HepG2 (cell line): ENCODE measurements around the gene RELB. TPM values are rescaled to one million over a fixed set of nuclear protein-coding genes. Genes with fewer than 3 reads are reported as not detected.

ENCODE experiments used
- ATAC-seq: fragments of 200-7000 bp; cut with Tn5 transposase; 3 replicates; pipeline ENCODE4 v1.9.1; 2020; ENCODE audit warnings: mild to moderate bottlenecking, moderate library complexity
- BruUV-seq: library from RNA; stranded (reverse); fragments of 400-500 nt; replicated peaks from 2 replicates; lab custom pipeline; 2021; lab: Mats Ljungman, UMichigan
- CTCF ChIA-PET: fragments of 300-600 bp; formaldehyde crosslinking; extraction: SDS; loops from one replicate; lab custom pipeline; 2021; ENCODE audit warnings: low total read pairs, inconsistent platforms, low intra/inter-chr PET ratio; lab: Yijun Ruan, JAX
- POLR2A ChIA-PET: fragments of 350-600 bp; sonication (Branson Sonifier 250); formaldehyde crosslinking; loops from one replicate; lab custom pipeline; 2020; ENCODE audit warnings: antibody characterized with exemption, inconsistent platforms; lab: Yijun Ruan, JAX
- DNase-seq: peaks from one replicate; pipeline ENCODE4 v3.0.0-alpha.2; 2015; ENCODE audit warnings: low spot score
- FAIRE-seq: peaks from 3 replicates; lab custom pipeline; 2011; peaks lifted over from hg19 to GRCh38; lab: Jason Lieb, UNC
- H2AFZ ChIP-seq: one replicate; pipeline ENCODE4 v1.6.1; 2011; ENCODE audit warnings: low read length, inconsistent platforms
- H3K27ac ChIP-seq: fragments of 300-600 bp; 3 replicates; pipeline ENCODE4 v1.8.0; 2011; ENCODE audit warnings: mixed run types, mild to moderate bottlenecking, mixed read lengths, low read length, inconsistent platforms; ENCODE audit not compliant: insufficient read depth; ENCODE audit errors: extremely low read length
- H3K27me3 ChIP-seq, 2 experiments: fragments of 200-600 bp in 1 of 2; 2 replicates in 1 of 2; 3 replicates in 1 of 2; pipeline versions ENCODE4 v1.6.0 to v1.8.0; 2011; ENCODE audit warnings: low read length in 2 of 2, mild to moderate bottlenecking in 2 of 2, moderate library complexity in 2 of 2, inconsistent platforms in 1 of 2; ENCODE audit not compliant: insufficient read depth in 2 of 2, control insufficient read depth in 1 of 2
- H3K36me3 ChIP-seq, 2 experiments: fragments of 200-600 bp in 1 of 2; replicated peaks in 1 of 2; 2 replicates in 1 of 2; 3 replicates in 1 of 2; pipeline versions ENCODE4 v1.5.1 to v1.8.0; 2011; ENCODE audit warnings: low read length in 2 of 2, inconsistent platforms in 1 of 2; ENCODE audit not compliant: insufficient read depth in 2 of 2, control insufficient read depth in 1 of 2
- H3K4me1 ChIP-seq: 2 replicates; pipeline ENCODE4 v1.5.1; 2012; ENCODE audit warnings: low read length, inconsistent platforms; ENCODE audit not compliant: insufficient read depth
- H3K4me2 ChIP-seq: 2 replicates; pipeline ENCODE4 v1.6.0; 2011; ENCODE audit warnings: low read depth, low read length, inconsistent platforms
- H3K4me3 ChIP-seq, 3 experiments: fragments of 200-600 bp in 1 of 3; sonication (generic), shearing (Covaris generic) in 1 of 3; replicated peaks in 1 of 3; 2 replicates each; pipeline ENCODE4 v1.5.1; 2011 to 2016; ENCODE audit warnings: low read length in 3 of 3, inconsistent platforms in 2 of 3, low read depth in 2 of 3, mild to moderate bottlenecking in 2 of 3, control low read depth in 1 of 3, mixed read lengths in 1 of 3; ENCODE audit not compliant: insufficient read depth in 1 of 3
- H3K79me2 ChIP-seq: one replicate; pipeline ENCODE4 v1.6.1; 2011; ENCODE audit warnings: low read length, inconsistent platforms; ENCODE audit not compliant: insufficient read depth
- H3K9ac ChIP-seq: 2 replicates; pipeline ENCODE4 v1.6.0; 2011; ENCODE audit warnings: mild to moderate bottlenecking, low read depth, low read length, inconsistent platforms; ENCODE audit not compliant: insufficient read depth
- H3K9me3 ChIP-seq: 2 replicates; pipeline ENCODE4 v1.5.1; 2012; ENCODE audit warnings: mild to moderate bottlenecking, low read length
- H4K20me1 ChIP-seq: 2 replicates; pipeline ENCODE4 v1.6.0; 2011; ENCODE audit warnings: inconsistent platforms, mild to moderate bottlenecking, low read length, moderate library complexity; ENCODE audit not compliant: insufficient read depth
- CBFB ChIP-seq: sonication (generic); formaldehyde crosslinking; IDR thresholded peaks from 2 replicates; pipeline ENCODE4 v1.4.0; 2020; ENCODE audit warnings: missing genetic modification reagents
- ZKSCAN1 ChIP-seq: fragments of 150-350 bp; IDR thresholded peaks from 2 replicates; pipeline ENCODE4 v1.6.1; 2014; ENCODE audit warnings: low read length
- ZNF629 ChIP-seq: sonication (generic); formaldehyde crosslinking; conservative IDR thresholded peaks from 2 replicates; pipeline ENCODE4 v1.5.0; 2020; ENCODE audit warnings: missing genetic modification reagents
- ZNF749 ChIP-seq: sonication (generic); formaldehyde crosslinking; IDR thresholded peaks from 2 replicates; pipeline ENCODE4 v1.8.0; 2022; ENCODE audit warnings: mild to moderate bottlenecking, missing genetic modification reagents, moderate library complexity, borderline replicate concordance
- WGBS: methylation state at CpG from one replicate; pipeline ENCODE4 v1.1.6; 2017; ENCODE audit warnings: low lambda C conversion rate; 5-methylcytosine and 5-hydroxymethylcytosine counted together
- in situ Hi-C: cut with HindIII; loops from 2 replicates; pipeline ENCODE4 v1.10.0; 2017; ENCODE audit warnings: low pct_unique_long_range_greater_than_20kb; ENCODE audit not compliant: extremely low pct_ligation_motif_present
- intact Hi-C: fragments of 100-400 bp; cut with micrococcal nuclease; formaldehyde crosslinking; loops from one replicate; pipeline ENCODE4 v1.10.0; 2022; ENCODE audit not compliant: unreplicated experiment
- polyA plus RNA-seq, 8 experiments: library from polyadenylated mRNA; depleted of rRNA in 3 of 8; stranded (reverse) in 7 of 8; unstranded in 1 of 8; fragments of >200 nt; fragmentation: Illumina TruSeq in 4 of 8; extraction: Trizol in 4 of 8; gene quantifications; 2 replicates each; pipeline versions ENCODE4 v1.2.1 to v1.2.3, GENCODE V29; 2011 to 2016; ENCODE audit warnings: low read depth in 4 of 8, missing spikeins in 1 of 8, mixed read lengths in 1 of 8; ENCODE audit not compliant: insufficient read depth in 1 of 8
- total RNA-seq, 5 experiments: library from RNA; depleted of rRNA; stranded (reverse); fragments of >200 nt; fragmentation: Illumina TruSeq; extraction: Trizol; gene quantifications; 2 replicates each; pipeline ENCODE4 v1.2.3, GENCODE V29; 2016; ENCODE audit warnings: low read depth in 1 of 5
- TF ChIP-seq, protein P1 (sequence below): sonication (generic); formaldehyde crosslinking; IDR thresholded peaks from 2 replicates; pipeline ENCODE4 v1.8.0; 2022; ENCODE audit warnings: low read depth, missing genetic modification reagents
- TF ChIP-seq, protein P2 (sequence below): sonication (generic); formaldehyde crosslinking; IDR thresholded peaks from 2 replicates; pipeline ENCODE4 v1.8.0; 2022; ENCODE audit warnings: mild to moderate bottlenecking, missing genetic modification reagents, moderate library complexity
- TF ChIP-seq, protein P3 (sequence below): sonication (generic); formaldehyde crosslinking; IDR thresholded peaks from 2 replicates; pipeline ENCODE4 v1.4.0; 2020; ENCODE audit warnings: missing genetic modification reagents
- TF ChIP-seq, protein P4 (sequence below): IDR thresholded peaks from 2 replicates; pipeline ENCODE4 v1.6.1; 2016; ENCODE audit warnings: control low read depth
- TF ChIP-seq, protein P5 (sequence below): sonication (generic); formaldehyde crosslinking; IDR thresholded peaks from 2 replicates; pipeline ENCODE4 v1.4.0; 2020; ENCODE audit warnings: missing genetic modification reagents
- TF ChIP-seq, protein P6 (sequence below): sonication (generic); formaldehyde crosslinking; IDR thresholded peaks from 2 replicates; pipeline ENCODE4 v1.4.0; 2020; ENCODE audit warnings: missing genetic modification reagents, borderline replicate concordance

Gene RELB
- total and polyA plus RNA-seq, 2 of the 13 experiments (the other 11 are each of a cell fraction or from before 2014, with no cell fraction given) = 1.9 to 3.5 TPM

DNA sequence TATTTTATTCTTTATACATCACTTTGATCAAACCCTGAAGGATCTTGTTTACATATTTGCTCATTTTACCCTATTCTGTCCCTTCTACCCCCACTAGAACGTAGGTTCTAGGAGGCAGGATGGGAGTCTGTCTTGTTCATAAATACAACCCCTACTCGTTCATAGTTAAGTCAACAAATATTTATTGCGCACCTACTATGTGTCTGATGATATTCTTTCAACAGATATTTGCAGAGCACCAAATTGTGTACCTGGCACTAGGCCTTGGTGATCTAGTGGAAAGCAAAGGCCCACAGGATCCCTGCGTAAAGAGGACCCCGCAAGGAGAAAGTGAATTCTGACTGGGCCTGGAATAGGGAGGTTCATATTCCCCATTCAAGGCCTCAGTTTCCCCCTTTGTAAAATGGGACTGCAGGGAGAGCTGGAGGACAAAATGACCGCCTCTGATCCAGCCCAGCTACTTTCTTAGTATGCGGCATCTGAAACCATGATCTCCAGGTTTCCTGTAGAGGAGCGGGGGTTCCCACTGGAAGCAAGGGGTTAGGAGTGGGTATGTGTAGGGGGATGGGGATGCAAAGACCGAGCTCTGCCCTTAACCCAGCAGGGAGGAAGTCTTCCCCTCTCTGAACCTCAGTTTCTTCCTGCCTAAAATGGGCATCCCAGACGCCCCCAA, 77.3 kb downstream of the RELB start:
- peaks cover 36% of the 10 kb centered on the region for H3K79me2 ChIP-seq
- peak overlapping the region; percentile 92 for H3K9ac ChIP-seq
- no peak for FAIRE-seq
- 63% methylated on average over 8 of the region's 10 CpGs for WGBS
- no peaks in the 10 kb centered on the region for H3K9me3 ChIP-seq
- peak overlapping the region; percentile 62 for H2AFZ ChIP-seq
- DNase-seq = no peak
- peak overlapping the region; percentile 48 for H3K27ac ChIP-seq
- ChIA-PET POLR2A (interaction anchor here (0.9 to 3.1 kb wide), 7 partner anchors 14 to 99 kb away, joined by 3 to 13 read pairs (median 10); partner anchors contain the start of genes CLASRP, PPP1R37 and TRAPPC6A), CTCF (no interaction called here)
- H3K4me3 ChIP-seq = peak overlapping the region; percentile 40 to 95 (median 93)
- in situ Hi-C loops = no loop called here
- H3K4me1 ChIP-seq = peaks cover 52% of the 10 kb centered on the region
- no peaks in the 10 kb centered on the region; a peak in 1 of 5 replicates for H3K27me3 ChIP-seq
- no peak for ATAC-seq
- intact Hi-C loops = loop anchor here (5.0 kb wide), 1 partner anchor 49 kb away; no protein-coding TSS in a partner anchor
- H3K36me3 ChIP-seq = peaks cover 5 to 9% of the 10 kb centered on the region in 2 experiments; a peak in 4 of 5 replicates
- H3K4me2 ChIP-seq = peak overlapping the region; percentile 92
- H4K20me1 ChIP-seq = no peaks in the 10 kb centered on the region
- no TSS peak for BruUV-seq
- TF ChIP-seq ZNF629 = peak; percentile 79
- TF ChIP-seq, protein P1, sequence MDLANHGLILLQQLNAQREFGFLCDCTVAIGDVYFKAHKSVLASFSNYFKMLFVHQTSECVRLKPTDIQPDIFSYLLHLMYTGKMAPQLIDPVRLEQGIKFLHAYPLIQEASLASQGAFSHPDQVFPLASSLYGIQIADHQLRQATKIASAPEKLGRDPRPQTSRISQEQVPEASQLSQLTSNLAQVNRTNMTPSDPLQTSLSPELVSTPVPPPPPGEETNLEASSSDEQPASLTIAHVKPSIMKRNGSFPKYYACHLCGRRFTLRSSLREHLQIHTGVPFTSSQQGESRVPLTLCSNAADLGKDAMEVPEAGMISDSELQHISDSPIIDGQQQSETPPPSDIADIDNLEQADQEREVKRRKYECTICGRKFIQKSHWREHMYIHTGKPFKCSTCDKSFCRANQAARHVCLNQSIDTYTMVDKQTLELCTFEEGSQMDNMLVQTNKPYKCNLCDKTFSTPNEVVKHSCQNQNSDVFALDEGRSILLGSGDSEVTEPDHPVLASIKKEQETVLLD = no peak
- TF ChIP-seq, protein P2, sequence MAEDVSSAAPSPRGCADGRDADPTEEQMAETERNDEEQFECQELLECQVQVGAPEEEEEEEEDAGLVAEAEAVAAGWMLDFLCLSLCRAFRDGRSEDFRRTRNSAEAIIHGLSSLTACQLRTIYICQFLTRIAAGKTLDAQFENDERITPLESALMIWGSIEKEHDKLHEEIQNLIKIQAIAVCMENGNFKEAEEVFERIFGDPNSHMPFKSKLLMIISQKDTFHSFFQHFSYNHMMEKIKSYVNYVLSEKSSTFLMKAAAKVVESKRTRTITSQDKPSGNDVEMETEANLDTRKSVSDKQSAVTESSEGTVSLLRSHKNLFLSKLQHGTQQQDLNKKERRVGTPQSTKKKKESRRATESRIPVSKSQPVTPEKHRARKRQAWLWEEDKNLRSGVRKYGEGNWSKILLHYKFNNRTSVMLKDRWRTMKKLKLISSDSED (CRISPR knock-in tag) = no peak
- no peak for TF ChIP-seq CBFB (CRISPR knock-in tag)
- TF ChIP-seq ZKSCAN1 = peak; percentile 72
- TF ChIP-seq, protein P3, sequence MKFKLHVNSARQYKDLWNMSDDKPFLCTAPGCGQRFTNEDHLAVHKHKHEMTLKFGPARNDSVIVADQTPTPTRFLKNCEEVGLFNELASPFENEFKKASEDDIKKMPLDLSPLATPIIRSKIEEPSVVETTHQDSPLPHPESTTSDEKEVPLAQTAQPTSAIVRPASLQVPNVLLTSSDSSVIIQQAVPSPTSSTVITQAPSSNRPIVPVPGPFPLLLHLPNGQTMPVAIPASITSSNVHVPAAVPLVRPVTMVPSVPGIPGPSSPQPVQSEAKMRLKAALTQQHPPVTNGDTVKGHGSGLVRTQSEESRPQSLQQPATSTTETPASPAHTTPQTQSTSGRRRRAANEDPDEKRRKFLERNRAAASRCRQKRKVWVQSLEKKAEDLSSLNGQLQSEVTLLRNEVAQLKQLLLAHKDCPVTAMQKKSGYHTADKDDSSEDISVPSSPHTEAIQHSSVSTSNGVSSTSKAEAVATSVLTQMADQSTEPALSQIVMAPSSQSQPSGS (CRISPR knock-in tag) = no peak
- TF ChIP-seq ZNF749 = no peak
- TF ChIP-seq, protein P4, sequence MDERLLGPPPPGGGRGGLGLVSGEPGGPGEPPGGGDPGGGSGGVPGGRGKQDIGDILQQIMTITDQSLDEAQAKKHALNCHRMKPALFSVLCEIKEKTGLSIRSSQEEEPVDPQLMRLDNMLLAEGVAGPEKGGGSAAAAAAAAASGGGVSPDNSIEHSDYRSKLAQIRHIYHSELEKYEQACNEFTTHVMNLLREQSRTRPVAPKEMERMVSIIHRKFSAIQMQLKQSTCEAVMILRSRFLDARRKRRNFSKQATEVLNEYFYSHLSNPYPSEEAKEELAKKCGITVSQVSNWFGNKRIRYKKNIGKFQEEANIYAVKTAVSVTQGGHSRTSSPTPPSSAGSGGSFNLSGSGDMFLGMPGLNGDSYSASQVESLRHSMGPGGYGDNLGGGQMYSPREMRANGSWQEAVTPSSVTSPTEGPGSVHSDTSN (CRISPR knock-in tag) = no peak
- TF ChIP-seq, protein P5, sequence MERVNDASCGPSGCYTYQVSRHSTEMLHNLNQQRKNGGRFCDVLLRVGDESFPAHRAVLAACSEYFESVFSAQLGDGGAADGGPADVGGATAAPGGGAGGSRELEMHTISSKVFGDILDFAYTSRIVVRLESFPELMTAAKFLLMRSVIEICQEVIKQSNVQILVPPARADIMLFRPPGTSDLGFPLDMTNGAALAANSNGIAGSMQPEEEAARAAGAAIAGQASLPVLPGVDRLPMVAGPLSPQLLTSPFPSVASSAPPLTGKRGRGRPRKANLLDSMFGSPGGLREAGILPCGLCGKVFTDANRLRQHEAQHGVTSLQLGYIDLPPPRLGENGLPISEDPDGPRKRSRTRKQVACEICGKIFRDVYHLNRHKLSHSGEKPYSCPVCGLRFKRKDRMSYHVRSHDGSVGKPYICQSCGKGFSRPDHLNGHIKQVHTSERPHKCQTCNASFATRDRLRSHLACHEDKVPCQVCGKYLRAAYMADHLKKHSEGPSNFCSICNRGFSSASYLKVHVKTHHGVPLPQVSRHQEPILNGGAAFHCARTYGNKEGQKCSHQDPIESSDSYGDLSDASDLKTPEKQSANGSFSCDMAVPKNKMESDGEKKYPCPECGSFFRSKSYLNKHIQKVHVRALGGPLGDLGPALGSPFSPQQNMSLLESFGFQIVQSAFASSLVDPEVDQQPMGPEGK = no peak
- TF ChIP-seq, protein P6, sequence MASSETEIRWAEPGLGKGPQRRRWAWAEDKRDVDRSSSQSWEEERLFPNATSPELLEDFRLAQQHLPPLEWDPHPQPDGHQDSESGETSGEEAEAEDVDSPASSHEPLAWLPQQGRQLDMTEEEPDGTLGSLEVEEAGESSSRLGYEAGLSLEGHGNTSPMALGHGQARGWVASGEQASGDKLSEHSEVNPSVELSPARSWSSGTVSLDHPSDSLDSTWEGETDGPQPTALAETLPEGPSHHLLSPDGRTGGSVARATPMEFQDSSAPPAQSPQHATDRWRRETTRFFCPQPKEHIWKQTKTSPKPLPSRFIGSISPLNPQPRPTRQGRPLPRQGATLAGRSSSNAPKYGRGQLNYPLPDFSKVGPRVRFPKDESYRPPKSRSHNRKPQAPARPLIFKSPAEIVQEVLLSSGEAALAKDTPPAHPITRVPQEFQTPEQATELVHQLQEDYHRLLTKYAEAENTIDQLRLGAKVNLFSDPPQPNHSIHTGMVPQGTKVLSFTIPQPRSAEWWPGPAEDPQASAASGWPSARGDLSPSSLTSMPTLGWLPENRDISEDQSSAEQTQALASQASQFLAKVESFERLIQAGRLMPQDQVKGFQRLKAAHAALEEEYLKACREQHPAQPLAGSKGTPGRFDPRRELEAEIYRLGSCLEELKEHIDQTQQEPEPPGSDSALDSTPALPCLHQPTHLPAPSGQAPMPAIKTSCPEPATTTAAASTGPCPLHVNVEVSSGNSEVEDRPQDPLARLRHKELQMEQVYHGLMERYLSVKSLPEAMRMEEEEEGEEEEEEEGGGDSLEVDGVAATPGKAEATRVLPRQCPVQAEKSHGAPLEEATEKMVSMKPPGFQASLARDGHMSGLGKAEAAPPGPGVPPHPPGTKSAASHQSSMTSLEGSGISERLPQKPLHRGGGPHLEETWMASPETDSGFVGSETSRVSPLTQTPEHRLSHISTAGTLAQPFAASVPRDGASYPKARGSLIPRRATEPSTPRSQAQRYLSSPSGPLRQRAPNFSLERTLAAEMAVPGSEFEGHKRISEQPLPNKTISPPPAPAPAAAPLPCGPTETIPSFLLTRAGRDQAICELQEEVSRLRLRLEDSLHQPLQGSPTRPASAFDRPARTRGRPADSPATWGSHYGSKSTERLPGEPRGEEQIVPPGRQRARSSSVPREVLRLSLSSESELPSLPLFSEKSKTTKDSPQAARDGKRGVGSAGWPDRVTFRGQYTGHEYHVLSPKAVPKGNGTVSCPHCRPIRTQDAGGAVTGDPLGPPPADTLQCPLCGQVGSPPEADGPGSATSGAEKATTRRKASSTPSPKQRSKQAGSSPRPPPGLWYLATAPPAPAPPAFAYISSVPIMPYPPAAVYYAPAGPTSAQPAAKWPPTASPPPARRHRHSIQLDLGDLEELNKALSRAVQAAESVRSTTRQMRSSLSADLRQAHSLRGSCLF (CRISPR knock-in tag) = 0 out of 2 replicates have a peak, but pooled peaks have one; percentile 32
